ENCODE measurements around the gene NCF2. TPM values are rescaled to one million over a fixed set of nuclear protein-coding genes. Genes with fewer than 3 reads are reported as not detected.

NCF2 gene
- total RNA-seq, 2 experiments from 2014 or later, result 4.0 to 5.4 TPM

DNA sequence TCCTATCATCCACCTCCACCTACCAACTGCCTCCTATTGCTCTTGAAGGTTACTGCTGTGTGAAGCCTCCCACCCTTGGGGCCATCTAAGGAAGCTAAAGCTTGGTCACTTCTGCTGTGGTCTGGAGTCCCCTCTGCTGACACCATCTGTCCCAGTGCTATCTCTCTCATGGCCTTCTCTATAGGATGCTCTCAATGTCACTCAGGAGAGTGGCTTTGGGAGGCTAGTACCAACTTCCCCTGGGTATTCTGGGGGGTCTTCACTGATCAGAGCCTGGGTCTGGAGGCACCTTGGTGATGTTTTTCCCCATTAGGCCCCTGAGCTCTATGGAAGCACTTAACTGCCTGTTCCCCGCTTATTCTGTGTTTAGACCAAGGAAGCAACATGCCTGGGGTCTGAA lies 12.3 kb upstream of the NCF2 start:
- Mint-ChIP-seq H3K27me3 (peaks cover 5% of the 10 kb centered on the region), H3K9me3 (no peaks in the 10 kb centered on the region), H3K4me3 (no peak overlapping the region), H3K36me3 (no peaks in the 10 kb centered on the region), H3K4me1 (peaks cover 9% of the 10 kb centered on the region), H3K27ac (no peak overlapping the region)
- no peak for DNase-seq

- Mint-ChIP-seq H3K36me3 (no peaks in the 10 kb centered on the region), H3K9me3 (no peaks in the 10 kb centered on the region), H3K4me3 (no peak overlapping the region), H3K4me1 (peaks cover 9% of the 10 kb centered on the region), H3K27me3 (peaks cover 7% of the 10 kb centered on the region), H3K27ac (no peak overlapping the region)
- no peak for DNase-seq
These were observed 10.4 kb upstream of the NCF2 start for GRCh38 chr1:183600634-183601033.

DNA sequence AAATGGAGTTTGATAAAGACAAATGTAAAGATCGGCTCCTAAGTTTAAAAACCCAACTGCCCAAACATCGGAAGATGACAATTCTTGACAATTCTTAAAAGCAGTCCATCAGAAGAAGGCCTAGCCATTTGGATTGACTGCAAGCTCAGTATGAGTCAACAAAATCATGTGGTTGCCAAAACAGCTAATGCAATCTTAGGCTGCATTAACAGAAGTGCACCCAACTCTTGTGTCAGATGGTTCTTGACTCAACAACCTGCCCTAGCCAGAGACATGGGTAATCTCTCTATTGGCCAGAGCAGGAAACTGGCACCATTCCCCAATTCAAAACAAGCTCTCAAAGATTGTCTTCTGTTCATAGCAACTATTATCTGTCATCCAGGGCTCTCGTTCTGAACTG lies 9.9 kb upstream of the NCF2 start:
- no peak for DNase-seq
- Mint-ChIP-seq H3K9me3 (no peaks in the 10 kb centered on the region), H3K36me3 (no peaks in the 10 kb centered on the region), H3K27me3 (peaks cover 6% of the 10 kb centered on the region), H3K4me1 (peaks cover 9% of the 10 kb centered on the region), H3K4me3 (no peak overlapping the region), H3K27ac (no peak overlapping the region)

DNA sequence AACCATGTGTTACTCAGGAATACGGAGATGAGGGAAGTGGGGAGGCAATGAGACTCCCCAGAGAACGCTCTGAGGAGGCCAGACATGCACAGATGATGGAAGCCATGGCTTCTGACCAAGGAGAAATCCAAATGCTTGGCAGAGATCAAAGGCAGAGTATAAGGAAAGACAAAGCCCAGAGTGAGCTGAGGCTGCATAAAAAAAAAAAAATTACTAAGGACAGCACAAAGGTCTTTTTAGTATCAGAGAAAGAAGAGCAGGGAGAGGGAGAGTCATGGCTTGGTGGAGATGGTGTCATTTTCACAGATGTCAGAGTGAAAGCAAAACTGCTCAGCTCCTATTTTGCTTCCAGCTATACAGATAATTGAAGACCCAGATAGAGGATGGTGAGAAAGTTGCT lies 8.1 kb upstream of the NCF2 start:
- DNase-seq, result no peak
- H3K9me3 Mint-ChIP-seq, result no peaks in the 10 kb centered on the region
- H3K36me3 Mint-ChIP-seq, result no peaks in the 10 kb centered on the region
- H3K27ac Mint-ChIP-seq, result no peak overlapping the region
- H3K27me3 Mint-ChIP-seq, result peaks cover 6% of the 10 kb centered on the region
- no peak overlapping the region for H3K4me3 Mint-ChIP-seq
- peaks cover 7% of the 10 kb centered on the region for H3K4me1 Mint-ChIP-seq

DNA sequence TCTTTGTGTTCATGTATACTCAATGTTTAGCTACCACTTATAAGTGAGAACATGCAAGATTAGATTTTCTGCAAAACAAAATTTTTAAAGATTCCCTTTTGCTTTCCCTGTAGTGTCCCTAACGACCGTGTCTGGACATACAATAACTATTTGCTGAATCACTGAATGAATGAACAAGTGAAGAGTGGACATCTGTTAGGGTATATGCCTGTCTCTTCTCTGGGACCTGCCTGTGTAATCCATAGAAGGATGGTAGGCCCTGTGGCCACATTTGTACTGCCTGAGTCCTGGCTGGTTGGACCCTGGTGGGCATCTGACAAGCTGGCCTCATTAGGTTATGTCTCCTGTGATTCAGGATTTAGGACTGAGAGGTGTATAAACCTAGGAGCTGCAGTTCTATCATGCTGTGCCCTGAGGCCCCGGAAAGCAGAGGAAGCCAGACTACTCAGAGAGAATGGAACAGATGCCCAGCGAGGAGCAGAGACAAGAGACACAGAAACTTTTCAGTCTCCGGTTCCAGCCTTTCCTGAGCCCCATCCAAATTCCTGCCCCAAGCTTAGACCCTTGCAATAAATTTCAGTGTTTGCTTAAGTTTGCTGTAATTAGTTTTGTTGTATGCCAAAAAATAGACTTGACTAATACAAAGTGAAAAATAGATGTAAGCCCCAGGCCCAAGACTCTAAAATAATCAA lies 7.5 kb upstream of the NCF2 start:
- Mint-ChIP-seq H3K4me3 (no peak overlapping the region), H3K36me3 (no peaks in the 10 kb centered on the region), H3K4me1 (peaks cover 12% of the 10 kb centered on the region), H3K27me3 (peaks cover 6% of the 10 kb centered on the region), H3K27ac (no peak overlapping the region), H3K9me3 (no peaks in the 10 kb centered on the region)
- no peak for DNase-seq

DNA sequence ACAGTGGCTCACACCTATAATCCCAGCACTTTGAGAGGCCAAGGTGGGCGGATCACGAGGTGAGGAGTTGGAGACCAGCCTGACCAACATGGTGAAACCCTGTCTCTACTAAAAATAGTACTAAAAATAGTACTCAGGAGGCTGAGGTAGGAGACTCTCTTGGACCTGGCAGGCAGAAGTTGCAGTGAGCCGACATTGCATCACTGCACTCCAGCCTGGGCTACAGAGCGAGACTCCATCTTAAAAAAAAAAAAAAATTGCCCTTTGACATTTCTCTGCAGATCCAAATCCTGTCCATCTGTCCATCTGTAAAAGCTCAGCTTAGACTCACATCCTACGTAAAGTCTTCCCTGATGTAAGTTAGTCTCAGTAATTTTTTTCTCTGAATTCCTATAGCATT lies 6.2 kb upstream of the NCF2 start:
- H3K9me3 Mint-ChIP-seq, result no peaks in the 10 kb centered on the region
- H3K4me3 Mint-ChIP-seq, result no peak overlapping the region
- H3K27ac Mint-ChIP-seq, result no peak overlapping the region
- peaks cover 6% of the 10 kb centered on the region for H3K27me3 Mint-ChIP-seq
- DNase-seq, result no peak
- no peaks in the 10 kb centered on the region for H3K36me3 Mint-ChIP-seq
- peaks cover 12% of the 10 kb centered on the region for H3K4me1 Mint-ChIP-seq

DNA sequence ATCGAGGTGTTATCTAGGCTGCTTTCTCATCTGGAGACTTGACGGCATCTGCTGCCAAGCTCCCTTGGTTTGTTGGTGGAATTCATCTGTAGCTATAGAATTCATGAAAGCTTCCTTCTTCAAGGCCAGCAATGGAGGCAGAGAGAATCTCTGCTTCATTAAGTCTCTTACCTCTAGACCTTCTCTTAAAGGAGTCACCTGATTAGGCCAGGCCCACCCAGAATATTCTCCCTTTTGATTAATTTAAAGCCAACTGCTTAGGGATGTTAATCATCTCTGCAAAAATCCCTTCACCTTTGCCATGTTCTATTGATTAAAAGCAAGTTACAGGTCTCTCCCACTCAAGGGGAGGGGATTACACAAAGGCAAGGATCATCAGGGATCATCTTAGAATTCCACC lies 5.3 kb upstream of the NCF2 start:
- Mint-ChIP-seq H3K4me3 (no peak overlapping the region), H3K9me3 (no peaks in the 10 kb centered on the region), H3K27ac (no peak overlapping the region), H3K36me3 (no peaks in the 10 kb centered on the region), H3K4me1 (peaks cover 17% of the 10 kb centered on the region), H3K27me3 (peaks cover 6% of the 10 kb centered on the region)
- DNase-seq, result no peak

DNA sequence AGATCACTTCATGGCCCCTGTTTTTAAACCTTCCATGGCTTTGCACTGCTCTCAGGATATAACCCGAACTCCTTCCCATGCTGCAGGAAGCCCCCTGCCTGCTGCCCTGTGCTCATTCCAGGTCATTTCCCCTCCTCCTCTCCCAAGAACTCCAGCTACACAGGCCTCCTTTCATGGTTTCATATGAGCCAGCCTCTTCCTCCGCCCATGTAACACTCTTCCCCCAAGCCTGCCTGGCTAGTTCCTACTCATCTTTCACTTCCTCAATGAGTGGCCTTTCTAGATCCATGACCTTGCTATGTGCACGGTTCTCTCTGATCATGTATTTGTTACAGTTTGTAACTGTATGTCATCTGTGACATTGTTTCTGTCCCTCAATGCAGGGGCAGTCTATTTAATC lies 3.1 kb upstream of the NCF2 start:
- Mint-ChIP-seq H3K4me1 (peaks cover 19% of the 10 kb centered on the region), H3K27ac (peak overlapping the region; percentile 5), H3K36me3 (no peaks in the 10 kb centered on the region), H3K9me3 (no peaks in the 10 kb centered on the region), H3K4me3 (no peak overlapping the region), H3K27me3 (peaks cover 6% of the 10 kb centered on the region)
- no peak for DNase-seq

DNA sequence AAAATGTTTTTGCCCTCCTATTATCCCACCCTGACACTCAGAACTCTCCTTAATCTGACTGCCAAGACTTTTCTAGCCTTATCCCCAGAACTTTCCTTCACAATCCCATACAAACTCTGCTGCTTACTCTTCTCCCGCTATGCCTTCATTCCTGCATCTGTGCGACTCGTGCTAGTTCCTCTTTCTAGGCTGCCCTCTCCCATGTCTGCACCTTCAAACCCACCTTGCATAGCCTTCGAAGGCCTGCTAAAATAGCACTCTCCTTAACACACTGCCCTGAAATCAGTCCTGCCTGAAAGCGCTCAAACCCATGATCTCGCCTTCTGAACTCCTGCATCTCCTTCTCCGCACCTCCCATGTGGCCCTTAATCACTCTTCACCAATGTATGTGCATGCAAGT lies 2.5 kb upstream of the NCF2 start:
- Mint-ChIP-seq H3K4me3 (no peak overlapping the region), H3K27ac (no peak overlapping the region), H3K4me1 (peaks cover 17% of the 10 kb centered on the region), H3K27me3 (peaks cover 6% of the 10 kb centered on the region), H3K9me3 (no peaks in the 10 kb centered on the region), H3K36me3 (no peaks in the 10 kb centered on the region)
- no peak for DNase-seq

DNA sequence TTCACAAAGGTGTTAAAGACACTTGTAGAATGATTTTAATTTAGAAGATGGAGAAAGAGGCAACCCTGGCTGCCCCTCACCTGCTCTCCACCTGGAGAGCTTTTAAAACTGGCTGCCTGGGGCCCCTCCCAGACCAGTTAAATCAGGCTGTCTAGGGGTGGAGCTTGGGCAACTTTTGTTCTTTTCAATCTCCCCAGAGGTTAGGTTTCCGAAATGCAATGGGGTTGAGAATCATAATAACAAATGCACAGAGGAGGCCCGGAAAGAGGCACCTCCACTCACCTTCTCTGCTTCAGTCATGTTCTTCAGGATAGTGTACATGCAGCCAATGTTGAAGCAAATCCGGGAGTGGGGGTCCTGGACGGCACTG lies 400 bp downstream of the NCF2 start:
- H3K4me1 Mint-ChIP-seq, result peaks cover 19% of the 10 kb centered on the region
- no peak for DNase-seq
- H3K4me3 Mint-ChIP-seq, result peak overlapping the region; percentile 44
- no peaks in the 10 kb centered on the region for H3K9me3 Mint-ChIP-seq
- H3K27ac Mint-ChIP-seq, result peak overlapping the region; percentile 70
- H3K27me3 Mint-ChIP-seq, result no peaks in the 10 kb centered on the region
- H3K36me3 Mint-ChIP-seq, result no peaks in the 10 kb centered on the region

DNA sequence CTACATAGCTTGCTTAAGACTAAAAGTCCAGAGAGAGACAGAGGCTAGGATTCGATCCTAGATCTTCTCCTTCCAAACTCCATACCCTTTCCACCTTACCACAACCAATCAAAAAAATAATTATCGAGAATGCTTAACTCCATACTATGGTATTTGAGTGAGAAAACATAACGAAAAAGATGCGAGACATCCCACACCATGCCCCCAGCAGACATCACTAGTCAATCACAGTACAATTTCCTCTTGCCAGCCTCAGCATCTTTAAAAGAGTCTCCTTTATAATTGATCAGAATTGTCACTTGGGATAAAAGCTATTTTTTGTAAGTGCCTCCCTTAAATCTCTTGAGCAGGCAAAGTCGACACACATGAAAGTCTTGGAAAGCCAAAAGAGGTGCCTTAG lies 875 bp downstream of the NCF2 start:
- H3K9me3 Mint-ChIP-seq, result no peaks in the 10 kb centered on the region

DNA sequence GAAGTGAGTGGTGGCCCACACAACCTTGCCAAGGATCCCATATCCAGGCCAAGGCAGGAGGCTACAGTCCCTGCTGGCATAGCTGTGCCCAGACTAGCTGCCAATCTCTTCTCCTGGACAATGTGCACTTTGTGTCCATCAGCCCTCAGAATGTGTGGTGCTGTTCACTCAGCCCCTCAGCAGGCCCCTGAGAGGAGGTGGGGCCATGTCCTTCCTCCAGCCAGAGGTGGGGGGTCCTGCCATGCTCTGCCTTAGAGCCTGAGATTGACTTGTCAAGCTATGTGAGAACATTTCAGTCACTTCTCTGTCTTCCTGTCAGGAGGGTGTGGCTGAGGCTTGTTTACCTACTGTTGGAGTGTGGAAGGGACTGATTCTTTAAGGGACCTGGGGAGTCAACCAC lies 1.4 kb downstream of the NCF2 start:
- peaks cover 19% of the 10 kb centered on the region for H3K4me1 Mint-ChIP-seq
- DNase-seq, result no peak
- H3K36me3 Mint-ChIP-seq, result no peaks in the 10 kb centered on the region
- H3K4me3 Mint-ChIP-seq, result no peak overlapping the region
- H3K27me3 Mint-ChIP-seq, result no peaks in the 10 kb centered on the region
- no peaks in the 10 kb centered on the region for H3K9me3 Mint-ChIP-seq
- H3K27ac Mint-ChIP-seq, result no peak overlapping the region

More for the DNA sequence above, 875 bp downstream of the NCF2 start:
- no peak for DNase-seq
- H3K4me1 Mint-ChIP-seq, result peaks cover 19% of the 10 kb centered on the region
- H3K36me3 Mint-ChIP-seq, result no peaks in the 10 kb centered on the region
- H3K27me3 Mint-ChIP-seq, result no peaks in the 10 kb centered on the region
- H3K27ac Mint-ChIP-seq, result no peak overlapping the region
- H3K4me3 Mint-ChIP-seq, result peak overlapping the region; percentile 44

- DNase-seq, result no peak
- H3K27me3 Mint-ChIP-seq, result no peaks in the 10 kb centered on the region
These were observed 3.3 kb downstream of the NCF2 start for GRCh38 chr1:183586926-183587325.

DNA sequence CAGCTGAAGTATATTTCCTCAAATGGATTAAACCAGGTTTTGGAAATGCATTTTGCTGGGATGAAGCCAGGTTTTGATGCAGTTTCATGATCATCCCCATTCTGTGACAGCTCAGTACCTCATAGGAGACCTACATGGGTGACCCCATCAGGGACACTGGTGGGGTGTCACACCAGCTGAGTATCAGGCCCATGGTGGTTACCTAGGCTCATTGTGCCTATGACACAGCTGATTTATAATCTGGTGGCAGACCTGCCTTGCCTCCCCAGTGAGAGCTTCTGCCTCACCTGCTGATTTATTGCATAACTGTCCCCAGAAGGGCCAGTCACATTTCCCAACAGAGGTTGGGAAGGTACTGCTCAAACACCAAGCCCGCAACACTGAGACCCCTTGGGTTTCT lies 3.8 kb downstream of the NCF2 start:
- Mint-ChIP-seq H3K4me1 (peaks cover 13% of the 10 kb centered on the region), H3K27ac (no peak overlapping the region), H3K27me3 (no peaks in the 10 kb centered on the region), H3K4me3 (no peak overlapping the region), H3K9me3 (no peaks in the 10 kb centered on the region), H3K36me3 (no peaks in the 10 kb centered on the region)
- no peak for DNase-seq

More at GRCh38 chr1:183586926-183587325, 3.3 kb downstream of the NCF2 start:
- Mint-ChIP-seq H3K9me3 (no peaks in the 10 kb centered on the region), H3K36me3 (no peaks in the 10 kb centered on the region), H3K27ac (no peak overlapping the region), H3K4me1 (peaks cover 13% of the 10 kb centered on the region), H3K4me3 (no peak overlapping the region)

GRCh38 chr1:183585038-183585437 lies 5.2 kb downstream of the NCF2 start:
- H3K27ac Mint-ChIP-seq, result no peak overlapping the region
- no peaks in the 10 kb centered on the region for H3K36me3 Mint-ChIP-seq
- H3K9me3 Mint-ChIP-seq, result no peaks in the 10 kb centered on the region
- no peak for DNase-seq
- H3K4me3 Mint-ChIP-seq, result no peak overlapping the region
- H3K27me3 Mint-ChIP-seq, result no peaks in the 10 kb centered on the region
- peaks cover 8% of the 10 kb centered on the region for H3K4me1 Mint-ChIP-seq

- Mint-ChIP-seq H3K9me3 (no peaks in the 10 kb centered on the region), H3K4me1 (peaks cover 10% of the 10 kb centered on the region)
These were observed 6.1 kb downstream of the NCF2 start for GRCh38 chr1:183584147-183584546.

More at GRCh38 chr1:183584147-183584546, 6.1 kb downstream of the NCF2 start:
- no peaks in the 10 kb centered on the region for H3K27me3 Mint-ChIP-seq
- no peak overlapping the region for H3K4me3 Mint-ChIP-seq
- H3K27ac Mint-ChIP-seq, result no peak overlapping the region
- H3K36me3 Mint-ChIP-seq, result no peaks in the 10 kb centered on the region
- no peak for DNase-seq
